ENCODE results near the gene EIF5A2.
"Not testable (repeated sequence)": the region's sequence is repeated elsewhere in the genome, so short reads cannot be mapped to it uniquely, and the experiment has no call there.

EIF5A2 gene

GRCh38 chr3:170942011-170942410 lies 33.6 kb upstream of the EIF5A2 start:
- no peak for TF ChIP-seq CTCF (IDR thresholded peaks at IDR 0.05; ENCODE audit: borderline replicate concordance, insufficient read depth, low read depth, low read length)
- no peak overlapping the region for H3K4me3 ChIP-seq (ENCODE audit: low read depth, low read length)

- no peak for TF ChIP-seq CTCF (IDR thresholded peaks at IDR 0.05; ENCODE audit: borderline replicate concordance, insufficient read depth, low read depth, low read length)
- no peak overlapping the region for H3K4me3 ChIP-seq (ENCODE audit: low read depth, low read length)
Measured at GRCh38 chr3:170941551-170941950, 33.1 kb upstream of the EIF5A2 start.

- H3K4me3 ChIP-seq (ENCODE audit: low read depth, low read length) = not testable (repeated sequence)
Measured at GRCh38 chr3:170933039-170933438, 24.6 kb upstream of the EIF5A2 start.

GRCh38 chr3:170923553-170923952 lies 15.1 kb upstream of the EIF5A2 start:
- not testable (repeated sequence) for H3K4me3 ChIP-seq (ENCODE audit: low read depth, low read length)

GRCh38 chr3:170918715-170919114 lies 10.3 kb upstream of the EIF5A2 start:
- TF ChIP-seq CTCF (IDR thresholded peaks at IDR 0.05; ENCODE audit: borderline replicate concordance, insufficient read depth, low read depth, low read length) = no peak
- no peak overlapping the region for H3K4me3 ChIP-seq (ENCODE audit: low read depth, low read length)

GRCh38 chr3:170914690-170915089 lies 6.3 kb upstream of the EIF5A2 start:
- no peak for TF ChIP-seq CTCF (IDR thresholded peaks at IDR 0.05; ENCODE audit: borderline replicate concordance, insufficient read depth, low read depth, low read length)
- no peak overlapping the region for H3K4me3 ChIP-seq (ENCODE audit: low read depth, low read length)

GRCh38 chr3:170914212-170914611 lies 5.8 kb upstream of the EIF5A2 start:
- H3K4me3 ChIP-seq (ENCODE audit: low read depth, low read length) = no peak overlapping the region
- no peak for TF ChIP-seq CTCF (IDR thresholded peaks at IDR 0.05; ENCODE audit: borderline replicate concordance, insufficient read depth, low read depth, low read length)

- H3K4me3 ChIP-seq (ENCODE audit: low read depth, low read length) = no peak overlapping the region
- TF ChIP-seq CTCF (IDR thresholded peaks at IDR 0.05; ENCODE audit: borderline replicate concordance, insufficient read depth, low read depth, low read length) = no peak
Measured at GRCh38 chr3:170911051-170911450, 2.6 kb upstream of the EIF5A2 start.
